ENCODE data around the gene PDE9A. TPM values are rescaled to one million over a fixed set of nuclear protein-coding genes. Genes with fewer than 3 reads are reported as not detected.

Gene PDE9A
- total and polyA plus RNA-seq, 2 donors (not counting 3 experiments of a cell fraction or from before 2014, with no cell fraction given), result 0.28 to 2.2 TPM

DNA sequence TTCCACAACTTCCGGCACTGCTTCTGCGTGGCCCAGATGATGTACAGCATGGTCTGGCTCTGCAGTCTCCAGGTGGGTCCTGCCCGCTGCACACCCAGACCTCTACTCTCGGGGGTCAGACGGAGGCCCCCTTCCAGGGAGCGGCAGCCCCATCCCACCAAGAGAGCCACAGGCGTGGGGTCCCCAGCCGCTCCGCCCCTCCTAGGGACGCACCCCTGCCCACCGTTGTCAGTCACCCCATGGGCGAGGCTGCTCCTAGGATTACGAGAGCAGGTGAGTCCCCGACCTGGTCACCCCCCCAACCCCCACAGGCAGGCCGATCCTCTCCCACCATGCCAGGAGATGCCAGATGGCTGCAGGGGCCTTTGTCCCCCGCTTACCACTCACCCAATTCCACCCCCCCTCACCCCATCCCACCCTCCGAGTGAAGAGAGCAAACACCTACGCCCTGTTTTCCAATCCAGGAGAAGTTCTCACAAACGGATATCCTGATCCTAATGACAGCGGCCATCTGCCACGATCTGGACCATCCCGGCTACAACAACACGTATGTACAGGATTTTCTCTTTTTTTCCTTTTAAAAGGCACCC, 107.0 kb downstream of the PDE9A start:
- Histone ChIP-seq H4K20me1 (replicated peaks; ENCODE audit: control insufficient read depth, extremely low read depth, insufficient read depth, low read length) (no peaks in the 10 kb centered on the region), H3K27ac (ENCODE audit: insufficient read depth, low read depth, low read length) (no peak overlapping the region), H3K9ac (replicated peaks; ENCODE audit: extremely low read depth, insufficient read depth, low read length) (no peak overlapping the region), H3K79me2 (ENCODE audit: control insufficient read depth, insufficient read depth, low read length) (no peaks in the 10 kb centered on the region), H3K9me3 (replicated peaks; ENCODE audit: control insufficient read depth, insufficient read depth, low read length) (no peaks in the 10 kb centered on the region), H3K36me3 (ENCODE audit: control insufficient read depth in 2 of 2, extremely low read depth in 1 of 2, insufficient read depth in 2 of 2, low read length in 2 of 2) (no peaks in the 10 kb centered on the region), H3K27me3 (ENCODE audit: control insufficient read depth in 2 of 2, insufficient read depth in 2 of 2, low read length in 2 of 2) (no peaks in the 10 kb centered on the region), H3K9me1 (replicated peaks; ENCODE audit: control insufficient read depth, extremely low read depth, insufficient read depth, low read length) (no peaks in the 10 kb centered on the region), H3K4me3 (replicated peaks in 1 of 3; ENCODE audit: insufficient read depth in 1 of 3, low read depth in 1 of 3, low read length in 3 of 3) (no peak overlapping the region), H3K4me2 (ENCODE audit: insufficient read depth, low read length) (no peak overlapping the region), H2AFZ (ENCODE audit: low read depth, low read length) (no peak overlapping the region), H3K4me1 (ENCODE audit: control insufficient read depth, extremely low read depth, insufficient read depth, low read length) (no peaks in the 10 kb centered on the region)
- TF ChIP-seq POLR2A (IDR thresholded peaks at IDR 0.05; ENCODE audit: low read depth, low read length) (no peak), JUN (IDR thresholded peaks at IDR 0.05; ENCODE audit: borderline replicate concordance, insufficient read depth, insufficient read length, low read depth) (no peak), POLR2AphosphoS5 (IDR thresholded peaks at IDR 0.05; ENCODE audit: insufficient read depth, low read depth, low read length) (no peak), MYC (IDR thresholded peaks at IDR 0.05; ENCODE audit: low read depth, low read length) (no peak), FOS (IDR thresholded peaks at IDR 0.05; ENCODE audit: borderline replicate concordance, insufficient read depth, low read length) (no peak), GATA2 (IDR thresholded peaks at IDR 0.05; ENCODE audit: insufficient read depth, insufficient read length, low read depth, low read length) (no peak), EZH2 (IDR thresholded peaks at IDR 0.05; ENCODE audit: borderline replicate concordance, low read depth, low read length, severe bottlenecking) (no peak)
- TF ChIP-seq, protein P1, sequence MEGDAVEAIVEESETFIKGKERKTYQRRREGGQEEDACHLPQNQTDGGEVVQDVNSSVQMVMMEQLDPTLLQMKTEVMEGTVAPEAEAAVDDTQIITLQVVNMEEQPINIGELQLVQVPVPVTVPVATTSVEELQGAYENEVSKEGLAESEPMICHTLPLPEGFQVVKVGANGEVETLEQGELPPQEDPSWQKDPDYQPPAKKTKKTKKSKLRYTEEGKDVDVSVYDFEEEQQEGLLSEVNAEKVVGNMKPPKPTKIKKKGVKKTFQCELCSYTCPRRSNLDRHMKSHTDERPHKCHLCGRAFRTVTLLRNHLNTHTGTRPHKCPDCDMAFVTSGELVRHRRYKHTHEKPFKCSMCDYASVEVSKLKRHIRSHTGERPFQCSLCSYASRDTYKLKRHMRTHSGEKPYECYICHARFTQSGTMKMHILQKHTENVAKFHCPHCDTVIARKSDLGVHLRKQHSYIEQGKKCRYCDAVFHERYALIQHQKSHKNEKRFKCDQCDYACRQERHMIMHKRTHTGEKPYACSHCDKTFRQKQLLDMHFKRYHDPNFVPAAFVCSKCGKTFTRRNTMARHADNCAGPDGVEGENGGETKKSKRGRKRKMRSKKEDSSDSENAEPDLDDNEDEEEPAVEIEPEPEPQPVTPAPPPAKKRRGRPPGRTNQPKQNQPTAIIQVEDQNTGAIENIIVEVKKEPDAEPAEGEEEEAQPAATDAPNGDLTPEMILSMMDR (IDR thresholded peaks at IDR 0.05; ENCODE audit: extremely low read depth in 1 of 2, insufficient read depth in 1 of 2, low read depth in 1 of 2, low read length in 2 of 2), result no peak
- TF ChIP-seq, protein P2, sequence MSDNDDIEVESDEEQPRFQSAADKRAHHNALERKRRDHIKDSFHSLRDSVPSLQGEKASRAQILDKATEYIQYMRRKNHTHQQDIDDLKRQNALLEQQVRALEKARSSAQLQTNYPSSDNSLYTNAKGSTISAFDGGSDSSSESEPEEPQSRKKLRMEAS (IDR thresholded peaks at IDR 0.05; ENCODE audit: insufficient read depth, insufficient read length), result no peak
- BruUV-seq (replicated peaks), result no TSS peak
- dilution Hi-C loops (cut with MboI; ENCODE audit: extremely low pct_ligation_motif_present, low sequenced_read_pairs), result no loop called here
- DNase-seq (ENCODE audit: low read depth, low spot score), result no peak
- intact Hi-C loops (cut with micrococcal nuclease), result no loop called here
- FAIRE-seq, result no peak
- ChIA-PET CTCF (no interaction called here), POLR2A (no interaction called here)
